Activated B cell treated with CpG ODN at 0.5 μM for 24 hours (primary cell): Measurements from ENCODE around the gene PJA2. TPM values are rescaled to one million over a fixed set of nuclear protein-coding genes. Genes with fewer than 3 reads are reported as not detected.
"Not testable (repeated sequence)": the region's sequence is repeated elsewhere in the genome, so short reads cannot be mapped to it uniquely, and the experiment has no call there.

Experiments used
- ATAC-seq: fragments of 200-7000 bp; cut with Tn5 transposase; one replicate; pipeline ENCODE4 v1.10.0; 2021; ENCODE audit warnings: low read depth, mild to moderate bottlenecking, moderate library complexity
- CTCF ChIA-PET: fragments of 350-600 bp; sonication (Branson Sonifier 250); formaldehyde crosslinking; loops from one replicate; lab custom pipeline; 2021; ENCODE audit warnings: antibody characterized with exemption; lab: Charles Lee
- POLR2A ChIA-PET: fragments of 350-600 bp; sonication (Branson Sonifier 250); formaldehyde crosslinking; loops from one replicate; lab custom pipeline; 2021; ENCODE audit warnings: antibody characterized with exemption; lab: Charles Lee
- DNase-seq: peaks from one replicate; pipeline ENCODE4 v3.0.0; 2022
- H3K27ac Mint-ChIP-seq: one replicate; pipeline ENCODE4 v1.8.0; 2020; ENCODE audit warnings: mixed read lengths
- H3K27me3 Mint-ChIP-seq: one replicate; pipeline ENCODE4 v1.8.0; 2021; ENCODE audit warnings: mixed read lengths
- H3K36me3 Mint-ChIP-seq: one replicate; pipeline ENCODE4 v1.8.0; 2021; ENCODE audit warnings: low read depth, mixed read lengths
- H3K4me1 Mint-ChIP-seq: one replicate; pipeline ENCODE4 v1.8.0; 2021; ENCODE audit warnings: mixed read lengths
- H3K4me3 Mint-ChIP-seq: one replicate; pipeline ENCODE4 v1.8.0; 2020; ENCODE audit warnings: mild to moderate bottlenecking, mixed read lengths
- H3K9me3 Mint-ChIP-seq: one replicate; pipeline ENCODE4 v1.8.0; 2020; ENCODE audit warnings: mixed read lengths
- intact Hi-C: fragments of 100-400 bp; cut with micrococcal nuclease; formaldehyde crosslinking; loops from one replicate; pipeline ENCODE4 v1.15.1; 2024
- total RNA-seq: library from RNA; stranded (reverse); gene quantifications from 2 replicates; pipeline ENCODE4 v1.2.3, GENCODE V29; 2022
- TF ChIP-seq, protein P1 (sequence below): fragments of 200-600 bp; IDR thresholded peaks from one replicate; pipeline ENCODE4 v1.8.0; 2022; ENCODE audit warnings: antibody characterized with exemption, mild to moderate bottlenecking

The PJA2 gene
- total RNA-seq, 1 donor from 2014 or later, result 58.0 TPM

DNA sequence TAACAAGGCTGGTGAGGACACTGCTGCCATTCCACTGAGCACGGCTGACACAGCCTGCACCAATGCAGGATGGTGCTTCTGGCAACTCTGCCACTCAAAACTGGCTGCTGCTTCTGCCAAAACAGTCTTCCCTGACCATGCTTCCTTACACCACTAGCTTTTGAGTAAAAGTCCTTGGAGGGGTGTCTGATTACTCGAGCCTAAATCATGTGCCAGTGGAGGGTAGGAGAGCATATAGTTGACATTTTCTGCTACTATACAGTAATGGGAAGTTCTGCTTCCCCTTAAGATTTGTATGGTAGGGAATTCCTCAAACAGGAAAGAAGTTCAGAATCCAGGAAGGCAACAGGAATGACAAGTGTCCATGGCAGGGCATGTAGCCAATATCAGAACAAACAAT is 12.2 kb upstream of the PJA2 start:
- ATAC-seq, result no peak
- H3K4me3 Mint-ChIP-seq, result no peak overlapping the region
- peaks cover 21% of the 10 kb centered on the region for H3K27me3 Mint-ChIP-seq
- no peak for DNase-seq
- no peaks in the 10 kb centered on the region for H3K36me3 Mint-ChIP-seq
- H3K27ac Mint-ChIP-seq, result no peak overlapping the region
- intact Hi-C loops, result no loop called here
- H3K9me3 Mint-ChIP-seq, result no peaks in the 10 kb centered on the region
- no peaks in the 10 kb centered on the region for H3K4me1 Mint-ChIP-seq
- ChIA-PET POLR2A (no interaction called here), CTCF (no interaction called here)
- TF ChIP-seq, protein P1, sequence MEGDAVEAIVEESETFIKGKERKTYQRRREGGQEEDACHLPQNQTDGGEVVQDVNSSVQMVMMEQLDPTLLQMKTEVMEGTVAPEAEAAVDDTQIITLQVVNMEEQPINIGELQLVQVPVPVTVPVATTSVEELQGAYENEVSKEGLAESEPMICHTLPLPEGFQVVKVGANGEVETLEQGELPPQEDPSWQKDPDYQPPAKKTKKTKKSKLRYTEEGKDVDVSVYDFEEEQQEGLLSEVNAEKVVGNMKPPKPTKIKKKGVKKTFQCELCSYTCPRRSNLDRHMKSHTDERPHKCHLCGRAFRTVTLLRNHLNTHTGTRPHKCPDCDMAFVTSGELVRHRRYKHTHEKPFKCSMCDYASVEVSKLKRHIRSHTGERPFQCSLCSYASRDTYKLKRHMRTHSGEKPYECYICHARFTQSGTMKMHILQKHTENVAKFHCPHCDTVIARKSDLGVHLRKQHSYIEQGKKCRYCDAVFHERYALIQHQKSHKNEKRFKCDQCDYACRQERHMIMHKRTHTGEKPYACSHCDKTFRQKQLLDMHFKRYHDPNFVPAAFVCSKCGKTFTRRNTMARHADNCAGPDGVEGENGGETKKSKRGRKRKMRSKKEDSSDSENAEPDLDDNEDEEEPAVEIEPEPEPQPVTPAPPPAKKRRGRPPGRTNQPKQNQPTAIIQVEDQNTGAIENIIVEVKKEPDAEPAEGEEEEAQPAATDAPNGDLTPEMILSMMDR, result no peak

DNA sequence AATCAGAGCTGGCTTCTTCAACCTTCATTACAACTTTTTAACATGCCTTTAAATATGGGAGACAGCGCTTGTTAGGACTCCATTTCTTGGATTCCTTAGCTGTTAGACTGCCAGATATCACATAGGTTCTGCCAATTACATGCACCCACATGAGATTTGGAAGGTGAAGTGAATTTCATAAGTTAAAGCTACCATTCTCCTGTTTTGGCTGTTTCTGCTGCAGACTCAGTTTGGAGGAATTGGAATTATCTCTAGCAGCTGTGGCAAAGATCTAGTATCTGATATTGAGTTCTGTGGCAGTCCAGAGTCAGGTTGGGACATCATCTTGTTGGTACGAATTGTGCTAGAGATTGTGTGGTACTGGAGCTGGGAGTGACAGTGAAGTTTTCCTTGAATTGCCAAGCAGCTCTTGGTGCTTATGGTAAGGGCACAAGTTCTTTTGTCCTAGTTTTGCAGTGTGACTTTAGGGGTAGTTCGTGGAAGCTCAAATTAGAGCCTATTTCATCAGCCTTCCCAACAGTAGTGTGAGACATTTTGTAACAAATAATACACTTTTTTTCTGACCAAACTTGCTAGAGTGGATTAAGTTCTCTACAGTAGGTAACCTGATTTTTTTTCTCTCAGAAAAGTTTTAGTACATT is 9.1 kb upstream of the PJA2 start:
- TF ChIP-seq, protein P1, result no peak
- ATAC-seq (no peak), DNase-seq (no peak)
- H3K27ac Mint-ChIP-seq, result no peak overlapping the region
- H3K36me3 Mint-ChIP-seq, result peaks cover 3% of the 10 kb centered on the region
- ChIA-PET POLR2A (interaction anchor here (1.4 kb wide), 1 partner anchor 9 kb away, joined by 8 read pairs; the partner anchor contains the start of gene PJA2), CTCF (no interaction called here)
- H3K27me3 Mint-ChIP-seq, result peaks cover 4% of the 10 kb centered on the region
- peaks cover 11% of the 10 kb centered on the region for H3K9me3 Mint-ChIP-seq
- no peak overlapping the region for H3K4me3 Mint-ChIP-seq
- intact Hi-C loops, result no loop called here
- peaks cover 2% of the 10 kb centered on the region for H3K4me1 Mint-ChIP-seq

DNA sequence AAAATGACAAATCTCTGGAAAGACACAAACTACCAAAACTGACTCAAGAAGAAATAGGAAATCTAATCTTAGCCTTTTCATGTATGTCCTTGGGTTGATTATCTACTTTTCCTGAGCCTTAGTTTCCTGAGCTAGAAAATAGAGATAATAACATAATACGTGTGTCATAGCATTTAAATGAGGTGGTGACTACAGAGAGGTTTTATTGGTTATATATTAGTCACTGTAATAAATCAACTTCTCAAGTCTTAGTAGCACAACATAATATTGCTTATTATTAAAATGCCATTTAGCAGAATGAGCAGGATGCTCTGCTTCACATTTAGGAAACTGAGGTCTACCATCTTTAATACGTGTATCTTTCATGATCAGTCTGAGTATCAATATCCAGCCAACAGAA is 7.1 kb upstream of the PJA2 start:
- Mint-ChIP-seq H3K27ac (no peak overlapping the region), H3K27me3 (peaks cover 4% of the 10 kb centered on the region), H3K9me3 (peaks cover 11% of the 10 kb centered on the region), H3K36me3 (peaks cover 3% of the 10 kb centered on the region), H3K4me1 (peaks cover 5% of the 10 kb centered on the region), H3K4me3 (no peak overlapping the region)
- no peak for ATAC-seq
- CTCF ChIA-PET, result no interaction called here
- intact Hi-C loops, result no loop called here
- POLR2A ChIA-PET, result interaction anchor here (0.5 kb wide), 1 partner anchor 667 kb away, joined by 5 read pairs; no protein-coding TSS in a partner anchor
- TF ChIP-seq, protein P1, result no peak
- DNase-seq, result no peak

DNA sequence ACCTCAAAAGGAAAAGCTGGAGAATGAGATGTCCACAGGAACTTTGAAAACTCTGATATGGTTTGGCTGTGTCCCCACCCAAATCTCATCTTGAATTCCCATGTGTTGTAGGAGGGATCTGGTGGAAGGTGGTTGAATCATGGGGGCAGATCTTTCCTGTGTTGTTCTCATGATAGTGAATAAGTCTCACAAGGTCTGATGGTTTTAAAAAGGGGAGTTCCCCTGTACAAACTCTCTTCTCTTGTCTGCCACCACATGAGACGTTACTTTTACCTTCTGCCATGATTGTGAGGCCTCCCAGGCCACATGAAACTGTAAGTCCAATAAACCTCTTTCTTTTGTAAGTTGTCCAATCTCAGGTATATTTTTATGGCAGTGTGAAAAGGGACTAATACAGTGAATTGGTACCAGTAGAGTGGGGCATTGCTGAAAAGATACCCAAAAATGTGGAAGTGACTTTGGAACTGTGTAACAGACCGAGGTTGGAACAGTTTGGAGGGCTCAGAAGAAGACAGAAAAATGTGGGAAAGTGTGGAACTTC is 4.2 kb upstream of the PJA2 start:
- H3K27me3 Mint-ChIP-seq, ATAC-seq, POLR2A ChIA-PET, DNase-seq, CTCF ChIA-PET, H3K27ac Mint-ChIP-seq, H3K4me3 Mint-ChIP-seq: not testable (repeated sequence)
- intact Hi-C loops, result loop anchor here (5.0 kb wide), 1 partner anchor 252 kb away; no protein-coding TSS in a partner anchor
- H3K36me3 Mint-ChIP-seq, result peaks cover 13% of the 10 kb centered on the region
- peaks cover 14% of the 10 kb centered on the region for H3K4me1 Mint-ChIP-seq
- H3K9me3 Mint-ChIP-seq, result peaks cover 11% of the 10 kb centered on the region

DNA sequence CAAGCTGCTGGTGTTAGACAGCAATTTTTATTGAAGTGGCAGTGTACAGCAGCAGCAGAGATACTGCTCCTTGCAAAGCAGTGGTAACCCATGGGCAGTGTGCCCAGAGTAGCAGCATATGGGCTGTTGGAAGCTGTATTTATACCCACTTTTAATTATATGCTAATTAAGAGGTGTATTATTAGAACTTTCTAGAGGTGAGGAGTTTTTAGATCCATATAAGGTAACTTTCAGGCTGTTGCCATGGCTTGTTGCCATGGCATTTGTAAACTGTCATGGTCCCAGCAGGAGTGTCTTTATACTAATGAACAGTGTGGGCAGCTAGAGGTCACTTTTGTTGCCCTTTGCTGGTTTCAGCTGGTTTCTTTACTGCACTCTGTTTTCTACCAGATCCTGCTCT is 3.7 kb upstream of the PJA2 start:
- peaks cover 11% of the 10 kb centered on the region for H3K9me3 Mint-ChIP-seq
- H3K4me1 Mint-ChIP-seq, result peaks cover 18% of the 10 kb centered on the region
- CTCF ChIA-PET, result no interaction called here
- intact Hi-C loops, result loop anchor here (5.0 kb wide), 1 partner anchor 251 kb away; no protein-coding TSS in a partner anchor
- no peak overlapping the region for H3K27ac Mint-ChIP-seq
- TF ChIP-seq, protein P1, result no peak
- DNase-seq, result no peak
- no peak overlapping the region for H3K4me3 Mint-ChIP-seq
- H3K36me3 Mint-ChIP-seq, result peaks cover 15% of the 10 kb centered on the region
- no peaks in the 10 kb centered on the region for H3K27me3 Mint-ChIP-seq
- POLR2A ChIA-PET, result no interaction called here
- no peak for ATAC-seq
